Aorta (tissue), 5 donors: Measurements from ENCODE around the gene TFEB. TPM values are rescaled to one million over a fixed set of nuclear protein-coding genes. Genes with fewer than 3 reads are reported as not detected.
A peak's percentile ranks its signal among the peaks of the same experiment; 100 is the strongest.

Source experiments
- ATAC-seq: fragments of 200-7000 bp; cut with Tn5 transposase; one replicate; pipeline ENCODE4 v1.9.1; 2022; ENCODE audit warnings: moderate library complexity; ENCODE audit not compliant: low FRiP score
- DNase-seq, 2 donors: peaks; one replicate each; pipeline ENCODE4 v3.0.0-alpha.2; 2020
- H3K27ac ChIP-seq, 2 donors: one replicate each; pipeline ENCODE4 v1.5.1; 2013; ENCODE audit warnings: low read length in 2 of 2, mild to moderate bottlenecking in 2 of 2, moderate library complexity in 2 of 2, control low read depth in 1 of 2, inconsistent platforms in 1 of 2, low read depth in 1 of 2
- H3K27me3 ChIP-seq, 2 donors: one replicate each; pipeline ENCODE4 v1.6.1; 2013; ENCODE audit warnings: control low read depth in 1 of 2, low read length in 1 of 2, mild to moderate bottlenecking in 1 of 2, moderate library complexity in 1 of 2; ENCODE audit not compliant: insufficient read depth in 2 of 2, control insufficient read depth in 1 of 2
- H3K36me3 ChIP-seq, 2 donors: one replicate each; pipeline ENCODE4 v1.6.1; 2013; ENCODE audit warnings: control low read depth in 1 of 2, low read length in 1 of 2, mild to moderate bottlenecking in 1 of 2; ENCODE audit not compliant: insufficient read depth in 2 of 2, control insufficient read depth in 1 of 2
- H3K4me1 ChIP-seq, 2 donors: one replicate each; pipeline ENCODE4 v1.6.1; 2013; ENCODE audit warnings: low read length in 2 of 2, control low read depth in 1 of 2, mild to moderate bottlenecking in 1 of 2, moderate library complexity in 1 of 2; ENCODE audit not compliant: insufficient read depth in 2 of 2, control insufficient read depth in 1 of 2
- H3K4me3 ChIP-seq, 2 donors: one replicate each; pipeline ENCODE4 v1.5.1; 2013; ENCODE audit warnings: low read length in 2 of 2, control low read depth in 1 of 2, mild to moderate bottlenecking in 1 of 2
- H3K9me3 ChIP-seq: one replicate; pipeline ENCODE4 v1.6.1; 2013; ENCODE audit warnings: mild to moderate bottlenecking, low read length; ENCODE audit not compliant: control insufficient read depth
- WGBS, 2 donors: extraction: QIAGEN DNeasy Blood & Tissue Kit; methylation state at CpG; one replicate each; pipeline ENCODE4 v1.1.7; 2013; 5-methylcytosine and 5-hydroxymethylcytosine counted together
- intact Hi-C, 2 donors: fragments of 100-400 bp; cut with DNase I; formaldehyde crosslinking; loops; one replicate each; pipeline versions ENCODE4 v1.14.2 to v1.15.0; 2022
- polyA plus RNA-seq, 2 donors: library from polyadenylated mRNA; stranded (reverse); fragments of 200-250 nt; gene quantifications; one replicate each; pipeline ENCODE4 v1.2.3, GENCODE V29; 2013
- total RNA-seq, 2 donors: library from RNA; stranded (reverse); fragmentation: NEBNext Ultra II Directional; extraction: Animal tissue kit (Norgen Biotek cat#: 25700); gene quantifications; one replicate each; pipeline ENCODE4 v1.2.1, GENCODE V29; 2021
- donor health status: healthy with polysubstance abuse.
- donor health status: Bipolar disorder and iron deficiency.
- donor health status: DM: no; HTN: no; CAD: no.
- donor health status: DM: no; HTN: no; CAD: no.
- donor health status: DM: yes; HTN: yes; CAD: no.

The TFEB gene
- total and polyA plus RNA-seq, 4 donors = 7.3 to 32.1 (median 21.5) TPM

GRCh38 chr6:41778895-41779294 is 43.5 kb upstream of the TFEB start:
- Histone ChIP-seq H3K27ac (no peak overlapping the region), H3K36me3 (peaks cover 2 to 3% of the 10 kb centered on the region in 2 donors), H3K4me3 (no peak overlapping the region), H3K9me3 (no peaks in the 10 kb centered on the region), H3K27me3 (no peaks in the 10 kb centered on the region), H3K4me1 (no peaks in the 10 kb centered on the region)
- ATAC-seq (no peak), DNase-seq (no peak)
- 17% methylated on average over 6 of the region's 6 CpGs for WGBS, 2 donors
- intact Hi-C loops = loop anchor here in 1 of 2 donors (10.0 kb wide), 1 partner anchor 174 kb away; no protein-coding TSS in a partner anchor

GRCh38 chr6:41777551-41778285 is 42.3 kb upstream of the TFEB start:
- 88% methylated on average over 5 of the region's 5 CpGs for WGBS, 2 donors
- H3K4me3 ChIP-seq = no peak overlapping the region
- H3K36me3 ChIP-seq = peaks cover 2 to 3% of the 10 kb centered on the region in 2 donors
- no peak for DNase-seq
- H3K27me3 ChIP-seq = no peaks in the 10 kb centered on the region
- H3K9me3 ChIP-seq = no peaks in the 10 kb centered on the region
- no peak overlapping the region for H3K27ac ChIP-seq
- ATAC-seq = no peak
- H3K4me1 ChIP-seq = no peaks in the 10 kb centered on the region
- intact Hi-C loops = loop anchor here in 1 of 2 donors (10.0 kb wide), 1 partner anchor 173 kb away; no protein-coding TSS in a partner anchor

- Histone ChIP-seq H3K4me3 (no peak overlapping the region), H3K27ac (no peak overlapping the region), H3K4me1 (no peaks in the 10 kb centered on the region), H3K9me3 (no peaks in the 10 kb centered on the region), H3K27me3 (no peaks in the 10 kb centered on the region), H3K36me3 (peaks cover 2 to 3% of the 10 kb centered on the region in 2 donors)
- 89 to 90% methylated on average over 13 of the region's 13 CpGs for WGBS, 2 donors
- ATAC-seq (no peak), DNase-seq (no peak)
- intact Hi-C loops = loop anchor here in 1 of 2 donors (10.0 kb wide), 1 partner anchor 171 kb away; no protein-coding TSS in a partner anchor
These were observed 40.0 kb upstream of the TFEB start for GRCh38 chr6:41775293-41775882.

DNA sequence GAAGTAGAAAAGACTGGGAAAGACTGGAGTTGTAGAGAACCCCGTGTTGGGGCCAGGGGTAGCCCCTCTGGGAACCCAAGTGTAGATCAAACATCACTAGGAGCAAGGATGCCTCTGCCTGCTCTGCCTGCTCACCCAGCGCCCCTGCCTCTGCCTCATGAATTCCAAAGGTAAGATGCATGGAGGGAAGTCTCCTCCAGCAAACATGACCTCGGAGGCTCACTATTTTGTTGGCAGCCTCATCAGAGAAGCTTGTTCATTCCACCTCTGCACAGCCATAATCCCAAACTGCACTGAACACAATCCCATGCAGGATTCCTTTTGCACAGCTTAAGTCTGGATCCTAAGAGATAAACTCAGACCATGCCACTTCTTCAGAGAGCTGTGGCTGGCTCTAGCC is 39.4 kb upstream of the TFEB start:
- H3K9me3 ChIP-seq = no peaks in the 10 kb centered on the region
- ATAC-seq (no peak), DNase-seq (no peak)
- H3K36me3 ChIP-seq = peaks cover 2 to 3% of the 10 kb centered on the region in 2 donors
- H3K4me1 ChIP-seq = no peaks in the 10 kb centered on the region
- 67 to 77% methylated on average over 3 of the region's 3 CpGs for WGBS, 2 donors
- intact Hi-C loops = loop anchor here in 1 of 2 donors (10.0 kb wide), 1 partner anchor 170 kb away; no protein-coding TSS in a partner anchor
- H3K27me3 ChIP-seq = no peaks in the 10 kb centered on the region
- no peak overlapping the region for H3K4me3 ChIP-seq
- no peak overlapping the region for H3K27ac ChIP-seq

GRCh38 chr6:41771058-41771983 is 35.9 kb upstream of the TFEB start:
- Histone ChIP-seq H3K27me3 (no peaks in the 10 kb centered on the region), H3K4me3 (no peak overlapping the region), H3K27ac (no peak overlapping the region), H3K9me3 (no peaks in the 10 kb centered on the region), H3K36me3 (peaks cover 2 to 3% of the 10 kb centered on the region in 2 donors), H3K4me1 (no peaks in the 10 kb centered on the region)
- DNase-seq (peak in 1 of 2 donors; percentile 57), ATAC-seq (no peak)
- intact Hi-C loops = loop anchor here in 1 of 2 donors (10.0 kb wide), 1 partner anchor 167 kb away; no protein-coding TSS in a partner anchor
- WGBS, 2 donors = 91 to 93% methylated on average over 29 of the region's 29 CpGs

DNA sequence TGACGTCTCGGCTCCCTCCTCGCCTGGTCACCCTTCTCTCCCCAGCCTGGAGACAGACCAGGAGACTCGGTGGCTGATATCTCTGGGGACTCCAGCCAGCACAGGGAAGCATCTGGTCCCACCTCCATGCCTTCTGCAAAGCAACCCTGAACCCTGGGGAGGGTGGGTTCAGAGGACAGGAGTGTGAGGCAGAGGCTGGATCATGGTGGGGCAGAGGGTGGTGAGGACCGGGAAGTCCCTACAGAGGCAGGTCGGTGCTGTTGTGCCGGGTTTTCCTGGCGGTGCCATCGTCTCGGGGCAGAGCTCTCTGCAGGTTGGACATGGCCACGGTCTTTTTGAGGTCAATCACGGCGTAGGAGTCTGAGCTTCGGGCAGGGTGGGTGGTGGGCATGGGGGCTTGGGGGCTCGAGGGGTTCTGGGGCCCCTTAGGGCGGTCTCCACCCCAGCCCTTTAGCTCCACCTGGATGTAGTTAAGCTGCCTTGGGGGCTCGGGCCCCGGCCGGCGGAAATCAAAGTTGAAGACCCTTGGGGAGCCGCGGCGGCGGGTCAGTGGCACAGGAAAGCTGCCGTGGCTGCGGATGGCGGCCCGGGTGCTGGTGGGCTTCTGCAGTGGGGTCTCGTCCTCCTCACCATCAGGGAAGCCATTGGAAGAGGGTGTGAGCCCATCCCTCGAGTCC is 35.1 kb upstream of the TFEB start:
- WGBS, 2 donors = 91 to 92% methylated on average over 28 to 30 of the region's 30 CpGs
- Histone ChIP-seq H3K9me3 (no peaks in the 10 kb centered on the region), H3K27me3 (no peaks in the 10 kb centered on the region), H3K4me3 (no peak overlapping the region), H3K4me1 (no peaks in the 10 kb centered on the region), H3K36me3 (peaks cover 2 to 3% of the 10 kb centered on the region in 2 donors), H3K27ac (no peak overlapping the region)
- DNase-seq (peak in 1 of 2 donors; percentile 67), ATAC-seq (no peak)
- intact Hi-C loops = loop anchor here in 1 of 2 donors (10.0 kb wide), 1 partner anchor 166 kb away; no protein-coding TSS in a partner anchor

- H3K4me3 ChIP-seq = no peak overlapping the region
- DNase-seq (peak in 1 of 2 donors; percentile 45), ATAC-seq (no peak)
- no peaks in the 10 kb centered on the region for H3K27me3 ChIP-seq
- H3K27ac ChIP-seq = no peak overlapping the region
- H3K36me3 ChIP-seq = peaks cover 0 to 3% of the 10 kb centered on the region in 2 donors
- intact Hi-C loops = no loop called here
- no peaks in the 10 kb centered on the region for H3K4me1 ChIP-seq
- no peaks in the 10 kb centered on the region for H3K9me3 ChIP-seq
- WGBS, 2 donors = 97% methylated on average over 8 of the region's 8 CpGs
These were observed 34.0 kb upstream of the TFEB start for GRCh38 chr6:41769376-41769775.
